Suprapubic skin (tissue), 4 donors: Measurements from ENCODE around the gene KPNA6. TPM values are rescaled to one million over a fixed set of nuclear protein-coding genes. Genes with fewer than 3 reads are reported as not detected.
A peak's percentile ranks its signal among the peaks of the same experiment; 100 is the strongest.

Experiments
- DNase-seq, 2 donors: peaks; one replicate each; pipeline ENCODE4 v3.0.0-alpha.2; 2019; ENCODE audit warnings: low spot score in 2 of 2
- H3K27ac ChIP-seq: fragments of 200-600 bp; sonication (generic); one replicate; pipeline ENCODE4 v1.5.1; 2019
- H3K27me3 ChIP-seq: fragments of 200-600 bp; sonication (generic); one replicate; pipeline ENCODE4 v1.5.1; 2019
- H3K36me3 ChIP-seq: fragments of 200-600 bp; sonication (generic); one replicate; pipeline ENCODE4 v1.5.1; 2019
- H3K4me1 ChIP-seq: fragments of 200-600 bp; sonication (generic); one replicate; pipeline ENCODE4 v1.5.1; 2019
- H3K4me3 ChIP-seq: fragments of 200-600 bp; sonication (generic); one replicate; pipeline ENCODE4 v1.5.1; 2019; ENCODE audit warnings: mild to moderate bottlenecking
- H3K9me3 ChIP-seq: fragments of 200-600 bp; sonication (generic); one replicate; pipeline ENCODE4 v1.5.1; 2019
- EP300 ChIP-seq: sonication (generic); formaldehyde crosslinking; IDR thresholded peaks from one replicate; pipeline ENCODE4 v1.6.1; 2017; ENCODE audit warnings: antibody characterized with exemption
- POLR2A ChIP-seq, 2 donors: fragments of 450-650 bp; IDR thresholded peaks; one replicate each; pipeline ENCODE4 v1.6.1; 2017; ENCODE audit warnings: antibody characterized with exemption in 2 of 2, mild to moderate bottlenecking in 2 of 2, moderate library complexity in 2 of 2
- POLR2AphosphoS5 ChIP-seq, 3 donors: sonication (generic); formaldehyde crosslinking; IDR thresholded peaks; one replicate each; pipeline ENCODE4 v1.6.1; 2017; ENCODE audit warnings: antibody characterized with exemption in 3 of 3
- WGBS: methylation state at CpG from one replicate; pipeline ENCODE4 v1.1.5; 2018; 5-methylcytosine and 5-hydroxymethylcytosine counted together
- total RNA-seq, 4 donors: library from RNA; depleted of rRNA; stranded (reverse); fragments of >200 nt; gene quantifications; one replicate each; pipeline ENCODE4 v1.1.0, GENCODE V29; 2016
- TF ChIP-seq, protein P1 (sequence below), 2 donors: fragments of 200-600 bp in 1 of 2; fragments of 450-650 bp in 1 of 2; sonication (generic) in 1 of 2; IDR thresholded peaks; one replicate each; pipeline ENCODE4 v1.5.1; 2016 to 2019; ENCODE audit warnings: antibody characterized with exemption in 2 of 2, mild to moderate bottlenecking in 1 of 2, moderate library complexity in 1 of 2

KPNA6 gene
- total RNA-seq, 4 donors from 2014 or later: 42.4 to 52.3 (median 46.5) TPM

DNA sequence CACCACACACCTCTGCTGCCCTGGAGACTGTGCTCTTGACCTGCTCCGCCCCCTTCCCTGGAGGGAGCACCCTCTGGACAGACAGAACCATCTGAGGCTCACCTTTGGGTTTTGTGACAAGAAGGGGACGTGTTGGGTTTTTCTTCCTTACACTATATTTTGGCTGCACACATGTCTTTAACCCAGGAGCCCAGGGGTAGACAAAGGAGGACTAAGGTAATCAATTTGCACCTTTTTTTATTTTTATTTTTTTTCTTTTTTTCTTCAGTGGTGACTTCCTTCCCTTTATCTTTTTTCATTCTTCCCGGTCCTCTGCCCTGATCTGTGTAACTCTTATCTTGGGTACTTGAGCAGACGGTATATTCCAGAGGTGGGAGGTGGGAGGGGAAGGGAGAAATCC lies 63.1 kb downstream of the KPNA6 start:
- peaks cover 77% of the 10 kb centered on the region for H3K36me3 ChIP-seq
- H3K27ac ChIP-seq: no peak overlapping the region
- TF ChIP-seq, protein P1, sequence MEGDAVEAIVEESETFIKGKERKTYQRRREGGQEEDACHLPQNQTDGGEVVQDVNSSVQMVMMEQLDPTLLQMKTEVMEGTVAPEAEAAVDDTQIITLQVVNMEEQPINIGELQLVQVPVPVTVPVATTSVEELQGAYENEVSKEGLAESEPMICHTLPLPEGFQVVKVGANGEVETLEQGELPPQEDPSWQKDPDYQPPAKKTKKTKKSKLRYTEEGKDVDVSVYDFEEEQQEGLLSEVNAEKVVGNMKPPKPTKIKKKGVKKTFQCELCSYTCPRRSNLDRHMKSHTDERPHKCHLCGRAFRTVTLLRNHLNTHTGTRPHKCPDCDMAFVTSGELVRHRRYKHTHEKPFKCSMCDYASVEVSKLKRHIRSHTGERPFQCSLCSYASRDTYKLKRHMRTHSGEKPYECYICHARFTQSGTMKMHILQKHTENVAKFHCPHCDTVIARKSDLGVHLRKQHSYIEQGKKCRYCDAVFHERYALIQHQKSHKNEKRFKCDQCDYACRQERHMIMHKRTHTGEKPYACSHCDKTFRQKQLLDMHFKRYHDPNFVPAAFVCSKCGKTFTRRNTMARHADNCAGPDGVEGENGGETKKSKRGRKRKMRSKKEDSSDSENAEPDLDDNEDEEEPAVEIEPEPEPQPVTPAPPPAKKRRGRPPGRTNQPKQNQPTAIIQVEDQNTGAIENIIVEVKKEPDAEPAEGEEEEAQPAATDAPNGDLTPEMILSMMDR (IDR thresholded peaks at IDR 0.05): no peak
- TF ChIP-seq POLR2A (IDR thresholded peaks at IDR 0.05) (no peak), POLR2AphosphoS5 (IDR thresholded peaks at IDR 0.05) (no peak), EP300 (no peak)
- WGBS: 91% methylated on average over 4 of the region's 4 CpGs
- DNase-seq: no peak
- no peaks in the 10 kb centered on the region for H3K9me3 ChIP-seq
- no peaks in the 10 kb centered on the region for H3K4me1 ChIP-seq
- H3K4me3 ChIP-seq: no peak overlapping the region
- no peaks in the 10 kb centered on the region for H3K27me3 ChIP-seq

DNA sequence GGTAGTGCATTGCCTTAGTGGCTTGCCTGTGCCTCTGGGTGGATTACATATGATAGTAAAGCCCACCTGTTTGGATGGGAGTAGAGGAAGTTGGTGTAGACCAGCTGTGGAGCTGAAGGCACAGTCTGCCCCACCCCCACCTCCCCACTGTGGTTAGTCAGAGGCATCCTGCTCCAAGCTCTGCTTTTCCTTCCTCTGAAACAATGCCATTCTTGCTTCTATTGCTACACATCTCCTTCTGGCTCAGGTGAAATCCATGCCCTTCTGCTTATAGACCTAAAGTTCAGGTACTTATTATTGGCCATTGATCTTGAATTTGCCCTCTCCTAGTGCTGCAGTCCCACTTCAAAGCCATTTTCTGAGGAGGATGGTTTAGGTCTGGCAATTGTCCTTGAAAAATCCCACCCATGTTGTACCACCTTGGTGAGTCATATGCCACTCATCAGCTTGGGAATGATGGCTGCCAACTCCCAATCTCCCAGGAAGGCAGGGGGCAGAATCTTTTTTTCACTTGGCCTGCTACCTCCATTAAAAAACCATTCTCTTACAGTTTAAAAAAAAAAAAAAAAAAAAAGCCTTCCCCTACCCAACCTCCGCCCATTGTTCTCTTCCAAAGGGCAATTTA lies 64.9 kb downstream of the KPNA6 start:
- no peaks in the 10 kb centered on the region for H3K9me3 ChIP-seq
- no peak overlapping the region for H3K4me3 ChIP-seq
- TF ChIP-seq, protein P1 (IDR thresholded peaks at IDR 0.05): no peak
- TF ChIP-seq POLR2AphosphoS5 (IDR thresholded peaks at IDR 0.05) (no peak), EP300 (no peak), POLR2A (IDR thresholded peaks at IDR 0.05) (no peak)
- WGBS: 93% methylated on average over 1 of the region's 1 CpG
- no peaks in the 10 kb centered on the region for H3K4me1 ChIP-seq
- peaks cover 62% of the 10 kb centered on the region for H3K36me3 ChIP-seq
- no peaks in the 10 kb centered on the region for H3K27me3 ChIP-seq
- no peak for DNase-seq
- H3K27ac ChIP-seq: no peak overlapping the region

DNA sequence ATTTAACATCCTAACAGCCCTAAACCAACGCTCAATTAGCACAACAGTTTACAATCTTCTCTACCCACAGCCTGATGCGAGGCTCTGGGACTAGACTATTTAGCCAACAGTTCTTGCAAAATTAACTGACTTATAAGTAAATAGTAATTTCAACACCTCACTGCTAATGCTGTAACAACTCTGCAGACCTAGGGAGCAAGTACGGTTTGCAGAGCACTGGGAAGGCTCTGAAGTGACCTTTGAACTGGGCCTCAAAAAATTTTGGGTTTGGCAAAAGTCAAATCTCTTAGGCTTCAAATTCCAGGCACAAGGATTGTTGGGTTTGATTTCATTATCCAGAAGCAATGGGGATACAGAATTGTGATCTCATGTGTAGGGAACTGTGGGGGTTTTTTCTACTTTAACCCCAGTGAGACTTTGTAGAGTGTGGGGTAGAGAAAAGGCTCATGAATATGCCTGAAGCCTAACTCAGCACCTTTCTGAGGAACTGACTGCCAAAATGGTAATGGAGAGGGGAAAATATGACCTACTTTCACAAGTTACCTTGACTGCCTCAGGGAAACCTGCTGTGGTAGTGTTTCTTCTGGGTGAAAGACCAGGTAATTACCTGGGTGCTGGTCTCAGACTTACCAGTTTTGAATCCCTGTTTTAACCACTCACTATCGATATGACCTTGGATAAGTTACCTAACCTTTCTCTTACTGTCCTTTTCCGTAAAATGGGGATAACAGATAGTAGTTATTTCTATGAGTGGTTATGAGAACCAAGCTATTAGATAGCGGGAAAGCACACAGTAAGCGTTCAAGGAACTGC lies 70.7 kb downstream of the KPNA6 start:
- peak overlapping the region; percentile 91 for H3K27ac ChIP-seq
- no peaks in the 10 kb centered on the region for H3K27me3 ChIP-seq
- peaks cover 41% of the 10 kb centered on the region for H3K4me1 ChIP-seq
- WGBS: 79% methylated on average over 7 of the region's 7 CpGs
- H3K4me3 ChIP-seq: peak overlapping the region; percentile 77
- no peaks in the 10 kb centered on the region for H3K9me3 ChIP-seq
- TF ChIP-seq EP300 (no peak), POLR2AphosphoS5 (IDR thresholded peaks at IDR 0.05) (no peak)
- no peak for DNase-seq
- peaks cover 7% of the 10 kb centered on the region for H3K36me3 ChIP-seq

DNA sequence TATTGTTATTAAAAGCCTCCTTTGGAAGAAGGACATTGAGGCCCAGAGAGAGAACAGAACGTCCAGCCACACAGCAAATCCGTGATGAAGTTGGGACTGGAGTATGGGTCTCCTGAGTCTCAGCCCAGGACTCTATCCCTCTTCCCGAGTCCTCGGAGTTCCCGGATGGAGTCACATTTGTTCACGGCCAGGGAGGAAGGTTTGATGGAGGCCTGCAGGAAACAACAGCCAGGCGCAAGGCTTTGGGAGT lies 71.3 kb downstream of the KPNA6 start:
- no peak for DNase-seq
- 6% methylated on average over 7 of the region's 7 CpGs for WGBS

DNA sequence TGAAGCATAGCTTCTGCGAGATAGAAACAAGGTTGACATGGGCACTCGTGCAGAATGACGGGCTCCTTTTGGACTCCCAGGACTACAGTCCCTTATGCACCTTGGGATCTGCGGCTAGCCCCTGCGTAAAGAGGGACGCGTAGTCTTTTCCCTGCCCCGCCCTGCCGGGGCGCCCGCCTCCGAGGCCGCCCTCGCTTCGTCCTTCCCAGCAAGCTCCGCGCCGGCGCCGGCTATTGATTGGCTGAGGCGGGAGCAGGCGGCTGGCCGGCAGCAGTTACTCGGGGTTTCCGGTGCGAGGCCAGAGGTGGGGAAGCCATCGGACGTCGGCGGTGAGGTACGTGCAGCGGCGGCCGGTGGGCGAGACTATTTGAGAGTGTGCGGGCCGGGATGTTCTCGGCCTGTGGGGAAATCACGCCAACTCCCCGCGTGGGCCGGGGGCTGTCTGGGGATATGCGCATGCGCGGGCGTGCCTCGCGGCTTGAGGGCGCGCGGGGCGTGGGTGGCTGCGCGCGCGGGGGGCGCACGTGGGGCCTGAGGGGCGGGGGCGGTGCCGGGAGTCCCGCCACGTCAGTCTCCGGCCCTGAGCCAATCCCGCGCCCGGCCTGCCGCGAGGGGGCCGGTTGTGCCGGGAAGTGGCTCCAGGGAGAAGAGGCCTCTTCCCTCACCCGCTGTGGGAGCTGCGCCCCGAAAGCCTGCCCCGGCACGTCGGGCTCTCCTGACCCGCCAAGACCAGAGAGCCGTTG lies 71.8 kb downstream of the KPNA6 start, which contains the start of gene TXLNA:
Gene TXLNA (plus strand): TSS at position 233 of the 743 bp plus-strand sequence. CDS start 671 bp downstream, outside the sequence.
- 1% methylated on average over 12 of the region's 79 CpGs for WGBS
- peak within 1 kb of the TSS; percentile 77 for H3K4me3 ChIP-seq
- peak within 1 kb of the TSS; percentile 91 for H3K27ac ChIP-seq
- H3K9me3 ChIP-seq: no peaks in the 10 kb centered on the region
- H3K27me3 ChIP-seq: no peaks in the 10 kb centered on the region
- TF ChIP-seq POLR2AphosphoS5 (IDR thresholded peaks at IDR 0.05) (peak in 2 of 3 donors; percentile 32 to 76), EP300 (no peak), POLR2A (IDR thresholded peaks at IDR 0.05) (peak in 1 of 2 donors; percentile 56)
- TF ChIP-seq, protein P1 (IDR thresholded peaks at IDR 0.05): peak in 1 of 2 donors; percentile 28
- DNase-seq: peak; percentile 96 to 97
- peaks cover 51% of the 10 kb centered on the region for H3K4me1 ChIP-seq
- peaks cover 11% of the 10 kb centered on the region for H3K36me3 ChIP-seq

More for the DNA sequence above, 71.3 kb downstream of the KPNA6 start:
- no peaks in the 10 kb centered on the region for H3K9me3 ChIP-seq
- no peak for TF ChIP-seq EP300
- no peak for TF ChIP-seq POLR2A (IDR thresholded peaks at IDR 0.05)
- TF ChIP-seq, protein P1 (IDR thresholded peaks at IDR 0.05): no peak
- no peak for TF ChIP-seq POLR2AphosphoS5 (IDR thresholded peaks at IDR 0.05)
- peak overlapping the region; percentile 77 for H3K4me3 ChIP-seq
- peaks cover 46% of the 10 kb centered on the region for H3K4me1 ChIP-seq
- peaks cover 7% of the 10 kb centered on the region for H3K36me3 ChIP-seq
- H3K27me3 ChIP-seq: no peaks in the 10 kb centered on the region
- peak overlapping the region; percentile 91 for H3K27ac ChIP-seq
